ENCODE data around the gene PHACTR2.
"Not testable (repeated sequence)": the region's sequence is repeated elsewhere in the genome, so short reads cannot be mapped to it uniquely, and the experiment has no call there.

The PHACTR2 gene

GRCh38 chr6:143859891-143860660, 182.3 kb downstream of the PHACTR2 start:
- no peak overlapping the region for H3K4me3 ChIP-seq (ENCODE audit: low read depth, low read length)
- TF ChIP-seq, protein P1, sequence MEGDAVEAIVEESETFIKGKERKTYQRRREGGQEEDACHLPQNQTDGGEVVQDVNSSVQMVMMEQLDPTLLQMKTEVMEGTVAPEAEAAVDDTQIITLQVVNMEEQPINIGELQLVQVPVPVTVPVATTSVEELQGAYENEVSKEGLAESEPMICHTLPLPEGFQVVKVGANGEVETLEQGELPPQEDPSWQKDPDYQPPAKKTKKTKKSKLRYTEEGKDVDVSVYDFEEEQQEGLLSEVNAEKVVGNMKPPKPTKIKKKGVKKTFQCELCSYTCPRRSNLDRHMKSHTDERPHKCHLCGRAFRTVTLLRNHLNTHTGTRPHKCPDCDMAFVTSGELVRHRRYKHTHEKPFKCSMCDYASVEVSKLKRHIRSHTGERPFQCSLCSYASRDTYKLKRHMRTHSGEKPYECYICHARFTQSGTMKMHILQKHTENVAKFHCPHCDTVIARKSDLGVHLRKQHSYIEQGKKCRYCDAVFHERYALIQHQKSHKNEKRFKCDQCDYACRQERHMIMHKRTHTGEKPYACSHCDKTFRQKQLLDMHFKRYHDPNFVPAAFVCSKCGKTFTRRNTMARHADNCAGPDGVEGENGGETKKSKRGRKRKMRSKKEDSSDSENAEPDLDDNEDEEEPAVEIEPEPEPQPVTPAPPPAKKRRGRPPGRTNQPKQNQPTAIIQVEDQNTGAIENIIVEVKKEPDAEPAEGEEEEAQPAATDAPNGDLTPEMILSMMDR (IDR thresholded peaks at IDR 0.05; ENCODE audit: low read depth, low read length): no peak

DNA sequence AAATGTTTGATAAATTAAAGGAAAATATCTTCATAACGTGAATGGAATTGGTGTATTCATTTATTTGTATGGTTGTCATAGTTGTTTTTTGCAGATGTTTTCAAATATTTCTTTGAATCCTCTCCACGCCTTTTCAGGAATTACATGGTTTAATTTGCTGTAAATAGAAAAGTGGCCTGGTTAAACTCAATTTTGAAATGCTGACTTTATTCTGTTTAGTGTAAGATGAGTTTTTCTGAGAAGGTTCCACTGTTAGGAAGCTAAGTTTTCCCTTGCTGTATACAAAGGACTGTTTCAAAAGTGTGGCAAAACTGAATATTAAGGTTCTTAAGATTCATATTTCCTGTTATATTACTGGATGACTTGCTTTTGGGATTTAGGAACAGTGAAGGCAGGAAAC, 186.0 kb downstream of the PHACTR2 start:
- TF ChIP-seq, protein P1 (IDR thresholded peaks at IDR 0.05; ENCODE audit: low read depth, low read length): no peak
- no peak overlapping the region for H3K4me3 ChIP-seq (ENCODE audit: low read depth, low read length)

GRCh38 chr6:143864234-143864633, 186.5 kb downstream of the PHACTR2 start, which contains the start of gene ZC2HC1B:
Gene ZC2HC1B (plus strand): TSS chr6:143864474. CDS start chr6:143864540, 66 bp downstream.
- no peak within 1 kb of the TSS for H3K4me3 ChIP-seq (ENCODE audit: low read depth, low read length)
- TF ChIP-seq, protein P1 (IDR thresholded peaks at IDR 0.05; ENCODE audit: low read depth, low read length): no peak

GRCh38 chr6:143867236-143867635, 189.5 kb downstream of the PHACTR2 start:
- H3K4me3 ChIP-seq (ENCODE audit: low read depth, low read length): no peak overlapping the region
- TF ChIP-seq, protein P1 (IDR thresholded peaks at IDR 0.05; ENCODE audit: low read depth, low read length): no peak

GRCh38 chr6:143868808-143869207, 191.0 kb downstream of the PHACTR2 start:
- not testable (repeated sequence) for H3K4me3 ChIP-seq (ENCODE audit: low read depth, low read length)

DNA sequence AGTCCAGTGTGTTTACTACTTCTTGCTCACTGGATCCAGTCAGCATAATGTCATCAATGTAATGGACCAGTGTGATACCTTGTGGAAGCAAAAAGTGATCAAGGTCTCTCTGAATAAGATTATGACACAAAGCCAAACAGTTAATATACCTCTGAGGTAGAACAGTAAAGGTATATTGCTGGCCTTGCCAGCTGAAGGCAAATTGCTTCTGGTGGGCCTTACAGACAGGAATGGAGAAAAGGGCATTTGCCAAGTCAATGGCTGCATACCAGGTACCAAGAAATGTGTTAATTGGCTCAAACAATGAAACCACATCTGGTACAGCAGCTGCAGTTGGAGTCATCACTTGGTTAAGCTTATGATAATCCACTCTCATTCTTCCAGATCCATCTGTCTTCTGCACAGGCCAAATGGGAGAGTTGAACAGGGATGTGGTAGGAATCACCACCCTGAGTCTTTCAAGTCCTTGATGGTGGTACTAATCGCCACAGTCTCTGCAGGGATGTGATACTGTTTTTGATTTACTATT, 193.5 kb downstream of the PHACTR2 start:
- not testable (repeated sequence) for H3K4me3 ChIP-seq (ENCODE audit: low read depth, low read length)

GRCh38 chr6:143872201-143872600, 194.4 kb downstream of the PHACTR2 start:
- TF ChIP-seq, protein P1 (IDR thresholded peaks at IDR 0.05; ENCODE audit: low read depth, low read length): no peak
- no peak overlapping the region for H3K4me3 ChIP-seq (ENCODE audit: low read depth, low read length)

- not testable (repeated sequence) for H3K4me3 ChIP-seq (ENCODE audit: low read depth, low read length)
These were observed 195.8 kb downstream of the PHACTR2 start for GRCh38 chr6:143873600-143873999.

GRCh38 chr6:143874503-143874902, 196.7 kb downstream of the PHACTR2 start:
- H3K4me3 ChIP-seq (ENCODE audit: low read depth, low read length): not testable (repeated sequence)

Data from WI38 (cell line).